Measurements from ENCODE around the gene SKIDA1.

The SKIDA1 gene

DNA sequence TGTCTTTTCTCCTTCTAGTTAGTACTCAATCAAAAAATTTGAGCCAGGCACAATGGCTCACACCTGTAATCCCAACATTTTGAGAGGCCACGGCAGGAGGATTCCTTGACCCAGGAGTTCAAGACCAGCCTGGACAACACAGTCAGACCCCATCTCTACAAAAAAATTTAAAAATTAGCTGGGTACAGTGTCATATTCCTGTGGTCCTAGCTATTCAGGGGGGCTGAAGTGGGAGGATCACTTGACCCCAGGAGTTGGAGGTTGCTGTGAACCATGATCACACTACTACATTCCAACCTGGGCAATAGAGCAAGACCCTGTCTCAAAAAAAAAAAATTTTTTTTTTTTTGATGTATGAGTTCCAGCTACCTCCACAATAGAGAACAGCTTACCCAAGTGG, 57.8 kb downstream of the SKIDA1 start:
- CTCF ChIA-PET, result no interaction called here
- no peaks in the 10 kb centered on the region for H3K4me1 ChIP-seq (ENCODE audit: control insufficient read depth, insufficient read depth, low read length)
- no peaks in the 10 kb centered on the region for H3K36me3 ChIP-seq (ENCODE audit: control insufficient read depth in 2 of 2, insufficient read depth in 1 of 2, low read length in 2 of 2)
- no peaks in the 10 kb centered on the region for H3K9me3 ChIP-seq (ENCODE audit: control insufficient read depth, insufficient read depth, low read depth, low read length)
- TF ChIP-seq GLI2 (tag by site-specific recombination; IDR thresholded peaks at IDR 0.05; ENCODE audit: borderline replicate concordance, low read depth) (no peak), ZNF121 (tag by site-specific recombination; IDR thresholded peaks at IDR 0.05) (peak; percentile 92)
- no peak overlapping the region for H3K27ac ChIP-seq (ENCODE audit: extremely low read depth, low read depth, low read length)
- POLR2A ChIA-PET, result interaction anchor here (0.6 kb wide), 1 partner anchor 15 kb away, joined by 6 read pairs; no protein-coding TSS in a partner anchor
- H3K4me3 ChIP-seq (ENCODE audit: low read depth, low read length), result no peak overlapping the region

DNA sequence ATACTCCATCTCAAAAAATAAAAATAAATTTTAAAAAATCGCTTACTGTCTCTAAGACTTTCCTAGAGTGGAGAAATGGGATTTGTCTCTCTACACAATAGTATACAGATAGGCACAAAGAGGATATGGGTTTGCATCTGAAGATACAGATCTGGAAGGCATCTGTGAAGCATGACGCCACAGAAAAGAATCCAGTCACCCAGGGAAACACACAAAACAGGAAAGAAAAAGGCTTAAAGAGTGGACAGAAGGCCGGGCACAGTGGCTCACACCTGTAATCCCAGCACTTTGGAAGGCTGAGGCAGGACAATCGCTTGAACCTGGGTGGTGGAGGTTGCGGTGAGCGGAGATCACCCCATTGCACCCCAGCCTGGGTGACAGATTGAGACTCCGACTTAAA, 61.3 kb downstream of the SKIDA1 start:
- no peak for TF ChIP-seq KLF9 (tag by site-specific recombination; IDR thresholded peaks at IDR 0.05; ENCODE audit: low read depth)
- TF ChIP-seq ZNF416 (tag by site-specific recombination; IDR thresholded peaks at IDR 0.05), result no peak
- TF ChIP-seq, protein P1, sequence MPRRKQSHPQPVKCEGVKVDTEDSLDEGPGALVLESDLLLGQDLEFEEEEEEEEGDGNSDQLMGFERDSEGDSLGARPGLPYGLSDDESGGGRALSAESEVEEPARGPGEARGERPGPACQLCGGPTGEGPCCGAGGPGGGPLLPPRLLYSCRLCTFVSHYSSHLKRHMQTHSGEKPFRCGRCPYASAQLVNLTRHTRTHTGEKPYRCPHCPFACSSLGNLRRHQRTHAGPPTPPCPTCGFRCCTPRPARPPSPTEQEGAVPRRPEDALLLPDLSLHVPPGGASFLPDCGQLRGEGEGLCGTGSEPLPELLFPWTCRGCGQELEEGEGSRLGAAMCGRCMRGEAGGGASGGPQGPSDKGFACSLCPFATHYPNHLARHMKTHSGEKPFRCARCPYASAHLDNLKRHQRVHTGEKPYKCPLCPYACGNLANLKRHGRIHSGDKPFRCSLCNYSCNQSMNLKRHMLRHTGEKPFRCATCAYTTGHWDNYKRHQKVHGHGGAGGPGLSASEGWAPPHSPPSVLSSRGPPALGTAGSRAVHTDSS (tag by site-specific recombination; IDR thresholded peaks at IDR 0.05), result no peak
- ChIA-PET CTCF (interaction anchor here (0.7 kb wide), 1 partner anchor 31 kb away, joined by 3 read pairs; no protein-coding TSS in a partner anchor), POLR2A (no interaction called here)
- H3K4me1 ChIP-seq (ENCODE audit: control insufficient read depth, insufficient read depth, low read length), result no peaks in the 10 kb centered on the region
- no peak overlapping the region for H3K27ac ChIP-seq (ENCODE audit: extremely low read depth, low read depth, low read length)
- H3K4me3 ChIP-seq (ENCODE audit: low read depth, low read length), result no peak overlapping the region
- H3K9me3 ChIP-seq (ENCODE audit: control insufficient read depth, insufficient read depth, low read depth, low read length), result no peaks in the 10 kb centered on the region
- H3K36me3 ChIP-seq (ENCODE audit: control insufficient read depth in 2 of 2, insufficient read depth in 1 of 2, low read length in 2 of 2), result no peaks in the 10 kb centered on the region
